GM06990 (cell line): ENCODE results near the gene DEAF1.
"Not testable (repeated sequence)": the region's sequence is repeated elsewhere in the genome, so short reads cannot be mapped to it uniquely, and the experiment has no call there.

Source experiments
- DNase-seq: peaks from one replicate; pipeline ENCODE4 v3.0.0-alpha.2; 2011; ENCODE audit not compliant: insufficient read length; ENCODE audit errors: extremely low read depth
- H3K27me3 ChIP-seq: replicated peaks from 2 replicates; pipeline ENCODE4 v1.6.0; 2011; ENCODE audit warnings: low read length; ENCODE audit not compliant: control insufficient read depth, insufficient read depth
- H3K36me3 ChIP-seq: 2 replicates; pipeline ENCODE4 v1.5.1; 2011; ENCODE audit warnings: low read length; ENCODE audit not compliant: control insufficient read depth, insufficient read depth
- H3K4me3 ChIP-seq: replicated peaks from 2 replicates; pipeline ENCODE4 v1.5.1; 2011; ENCODE audit warnings: low read depth, mild to moderate bottlenecking, control low read depth, low read length
- TF ChIP-seq, protein P1 (sequence below): IDR thresholded peaks from 2 replicates; pipeline ENCODE4 v1.5.1; 2011; ENCODE audit warnings: low read length, control low read depth, mild to moderate bottlenecking, inconsistent platforms; ENCODE audit not compliant: insufficient read depth, poor library complexity, severe bottlenecking

The DEAF1 gene

DNA sequence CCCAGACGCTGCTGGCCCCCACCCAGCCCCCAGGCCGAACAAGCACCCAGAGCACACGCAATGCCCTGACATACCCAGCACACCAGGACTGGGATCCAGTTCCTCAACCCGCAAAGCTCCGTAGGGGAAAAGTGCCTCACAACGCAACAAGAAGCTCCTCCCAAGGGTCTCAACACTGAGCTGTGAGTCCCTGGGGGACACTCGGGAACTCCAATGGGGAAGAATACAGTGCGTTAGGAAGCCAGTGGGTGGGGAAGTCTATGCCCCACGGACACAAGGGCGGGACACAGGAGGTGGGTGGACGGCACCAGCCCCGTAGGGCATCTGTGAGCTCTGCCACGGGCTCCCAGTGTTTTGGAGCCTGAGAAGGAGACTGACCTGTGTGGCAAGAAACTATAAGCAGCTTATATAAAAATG, 1.6 kb downstream of the DEAF1 start:
- no peaks in the 10 kb centered on the region for H3K27me3 ChIP-seq
- TF ChIP-seq, protein P1, sequence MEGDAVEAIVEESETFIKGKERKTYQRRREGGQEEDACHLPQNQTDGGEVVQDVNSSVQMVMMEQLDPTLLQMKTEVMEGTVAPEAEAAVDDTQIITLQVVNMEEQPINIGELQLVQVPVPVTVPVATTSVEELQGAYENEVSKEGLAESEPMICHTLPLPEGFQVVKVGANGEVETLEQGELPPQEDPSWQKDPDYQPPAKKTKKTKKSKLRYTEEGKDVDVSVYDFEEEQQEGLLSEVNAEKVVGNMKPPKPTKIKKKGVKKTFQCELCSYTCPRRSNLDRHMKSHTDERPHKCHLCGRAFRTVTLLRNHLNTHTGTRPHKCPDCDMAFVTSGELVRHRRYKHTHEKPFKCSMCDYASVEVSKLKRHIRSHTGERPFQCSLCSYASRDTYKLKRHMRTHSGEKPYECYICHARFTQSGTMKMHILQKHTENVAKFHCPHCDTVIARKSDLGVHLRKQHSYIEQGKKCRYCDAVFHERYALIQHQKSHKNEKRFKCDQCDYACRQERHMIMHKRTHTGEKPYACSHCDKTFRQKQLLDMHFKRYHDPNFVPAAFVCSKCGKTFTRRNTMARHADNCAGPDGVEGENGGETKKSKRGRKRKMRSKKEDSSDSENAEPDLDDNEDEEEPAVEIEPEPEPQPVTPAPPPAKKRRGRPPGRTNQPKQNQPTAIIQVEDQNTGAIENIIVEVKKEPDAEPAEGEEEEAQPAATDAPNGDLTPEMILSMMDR, result no peak
- no peak for DNase-seq
- H3K4me3 ChIP-seq, result peak overlapping the region; percentile 63
- peaks cover 7% of the 10 kb centered on the region for H3K36me3 ChIP-seq

- peak; percentile 70 for DNase-seq
- H3K4me3 ChIP-seq, result peak overlapping the region; percentile 63
- H3K27me3 ChIP-seq, result no peaks in the 10 kb centered on the region
- peaks cover 7% of the 10 kb centered on the region for H3K36me3 ChIP-seq
- TF ChIP-seq, protein P1, result no peak
Measured at GRCh38 chr11:692824-693414, 2.1 kb downstream of the DEAF1 start.

DNA sequence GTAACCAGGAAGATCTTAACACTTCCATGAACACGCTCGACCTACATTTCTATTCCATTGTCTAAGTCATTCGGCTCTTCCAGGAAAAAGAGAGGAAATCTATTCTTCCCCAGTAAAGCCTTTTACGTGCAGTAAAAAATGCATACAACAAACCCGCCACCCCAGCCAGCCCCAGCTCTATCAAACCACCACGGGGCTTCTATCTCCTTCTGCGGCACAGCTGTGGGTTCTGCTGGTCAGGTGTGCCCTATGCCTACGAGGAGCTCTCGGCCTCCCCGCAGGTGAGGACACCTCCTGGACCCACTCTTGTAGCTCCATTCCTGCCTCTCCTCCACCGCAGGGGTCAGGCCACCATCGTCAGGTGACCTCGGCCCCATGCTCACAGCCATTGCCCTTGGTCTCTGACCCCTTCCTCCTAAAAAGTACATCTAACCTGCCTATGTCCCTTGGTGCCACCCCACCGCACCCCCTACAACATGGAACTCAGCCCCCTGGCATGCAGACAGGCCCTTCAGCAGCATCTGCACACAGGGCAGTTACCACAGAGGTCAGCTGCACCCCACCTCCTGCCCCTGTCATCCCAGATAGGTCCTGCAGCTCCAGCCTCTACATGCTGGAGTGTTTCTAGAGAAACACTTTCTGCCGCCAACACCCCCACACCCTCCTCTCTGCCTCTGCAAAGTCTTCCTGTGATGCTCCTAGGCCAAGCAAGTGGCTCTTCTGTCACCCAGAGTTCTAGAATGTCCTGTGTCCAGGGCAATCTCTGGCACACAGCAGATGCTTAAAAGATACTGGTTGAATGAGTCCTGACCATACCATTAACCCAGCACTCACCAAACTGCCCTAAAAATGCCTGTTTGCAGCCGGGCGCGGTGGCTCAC, 3.1 kb downstream of the DEAF1 start:
- no peaks in the 10 kb centered on the region for H3K27me3 ChIP-seq
- H3K36me3 ChIP-seq, result peaks cover 9% of the 10 kb centered on the region
- TF ChIP-seq, protein P1, result no peak
- no peak for DNase-seq
- H3K4me3 ChIP-seq, result no peak overlapping the region

GRCh38 chr11:690738-691633, 4.0 kb downstream of the DEAF1 start:
- Histone ChIP-seq H3K27me3 (no peaks in the 10 kb centered on the region), H3K4me3 (no peak overlapping the region), H3K36me3 (peaks cover 15% of the 10 kb centered on the region)
- TF ChIP-seq, protein P1, result no peak
- DNase-seq, result no peak

DNA sequence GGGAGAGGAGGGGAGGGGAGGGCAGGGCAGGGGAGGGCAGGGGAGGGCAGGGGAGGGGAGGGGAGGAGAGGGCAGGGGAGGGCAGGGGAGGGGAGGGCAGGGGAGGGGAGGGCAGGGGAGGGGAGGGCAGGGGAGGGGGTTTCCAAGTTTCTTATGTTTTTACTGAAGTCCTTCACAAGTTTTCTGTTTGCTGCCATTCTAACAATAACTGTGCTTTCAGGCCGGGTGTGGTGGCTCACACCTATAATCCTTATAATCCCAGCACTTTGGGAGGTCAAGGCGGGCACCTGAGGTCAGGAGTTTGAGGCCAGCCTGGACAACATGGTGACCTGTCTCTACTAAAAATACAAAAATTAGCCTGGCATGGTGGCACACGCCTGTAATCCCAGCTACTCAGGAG, 4.8 kb downstream of the DEAF1 start:
- DNase-seq, H3K27me3 ChIP-seq, H3K4me3 ChIP-seq: not testable (repeated sequence)
- H3K36me3 ChIP-seq, result peaks cover 15% of the 10 kb centered on the region
